Activated naive CD8-positive, alpha-beta T cell treated with anti-CD3 and anti-CD28 coated beads, Interleukin-2, amount 50 U/mL, for 24 hours (primary cell): ENCODE results near the gene SEMG1.

Source experiments
- ATAC-seq: fragments of 150-1000 bp; cut with Tn5 transposase; one replicate; pipeline ENCODE4 v1.10.0; 2021
- DNase-seq: peaks from one replicate; pipeline ENCODE4 v3.0.0; 2021
- H3K27ac Mint-ChIP-seq: one replicate; pipeline ENCODE4 v1.8.0; 2021; ENCODE audit warnings: mild to moderate bottlenecking, mixed read lengths
- H3K27me3 Mint-ChIP-seq: one replicate; pipeline ENCODE4 v1.8.0; 2021; ENCODE audit warnings: mixed read lengths
- H3K36me3 Mint-ChIP-seq: one replicate; pipeline ENCODE4 v1.8.0; 2021; ENCODE audit warnings: low read depth, mixed read lengths
- H3K4me1 Mint-ChIP-seq: one replicate; pipeline ENCODE4 v1.8.0; 2021; ENCODE audit warnings: mixed read lengths
- H3K4me3 Mint-ChIP-seq: one replicate; pipeline ENCODE4 v1.8.0; 2021; ENCODE audit warnings: mild to moderate bottlenecking, moderate library complexity, mixed read lengths
- H3K9me3 Mint-ChIP-seq: one replicate; pipeline ENCODE4 v1.8.0; 2021; ENCODE audit warnings: mixed read lengths

SEMG1 gene

GRCh38 chr20:45191926-45192325 lies 14.9 kb upstream of the SEMG1 start:
- Mint-ChIP-seq H3K36me3 (no peaks in the 10 kb centered on the region), H3K27me3 (peaks cover 2% of the 10 kb centered on the region), H3K27ac (no peak overlapping the region), H3K9me3 (no peaks in the 10 kb centered on the region), H3K4me1 (no peaks in the 10 kb centered on the region), H3K4me3 (no peak overlapping the region)
- ATAC-seq (no peak), DNase-seq (no peak)

DNA sequence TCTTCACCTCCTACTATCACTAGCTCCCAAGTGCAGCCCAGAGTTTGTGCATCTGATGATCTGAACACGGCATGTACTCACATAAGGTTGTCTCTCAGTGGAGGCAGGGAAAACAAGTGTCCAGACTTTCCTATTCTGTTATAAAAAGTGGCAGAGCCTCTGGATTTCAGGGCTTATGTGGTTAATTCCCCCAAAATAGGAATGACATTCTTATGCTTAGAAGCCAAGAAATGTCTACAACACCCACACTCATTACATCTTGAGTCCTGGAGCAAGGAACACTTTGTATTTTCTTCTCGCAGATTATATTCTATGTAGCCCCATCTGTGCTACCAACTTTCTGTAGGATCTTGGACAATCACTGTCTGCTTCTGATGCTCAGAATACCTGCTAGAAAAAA lies 13.5 kb upstream of the SEMG1 start:
- no peaks in the 10 kb centered on the region for H3K4me1 Mint-ChIP-seq
- DNase-seq (no peak), ATAC-seq (no peak)
- H3K4me3 Mint-ChIP-seq, result no peak overlapping the region
- no peak overlapping the region for H3K27ac Mint-ChIP-seq
- no peaks in the 10 kb centered on the region for H3K9me3 Mint-ChIP-seq
- peaks cover 2% of the 10 kb centered on the region for H3K27me3 Mint-ChIP-seq
- no peaks in the 10 kb centered on the region for H3K36me3 Mint-ChIP-seq

DNA sequence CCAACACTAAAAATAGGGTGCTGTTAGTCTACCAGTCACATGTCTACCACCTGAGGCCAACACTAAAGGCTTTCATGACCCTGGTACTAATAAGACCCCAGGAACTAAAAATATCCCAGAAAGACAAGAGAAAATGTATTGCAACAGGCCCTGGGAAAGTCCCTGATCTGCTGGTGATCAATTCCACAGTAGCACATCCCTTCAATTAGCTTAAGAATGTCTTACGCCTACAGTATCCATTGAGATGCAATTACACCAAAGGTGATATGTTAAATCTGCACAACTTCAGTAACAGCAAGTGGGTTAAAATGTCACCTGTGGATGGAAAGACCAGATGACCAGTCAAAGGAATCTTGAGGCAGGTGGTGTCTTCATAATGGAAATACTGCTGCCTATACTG lies 3.1 kb downstream of the SEMG1 start:
- H3K36me3 Mint-ChIP-seq, result no peaks in the 10 kb centered on the region
- H3K27me3 Mint-ChIP-seq, result peaks cover 34% of the 10 kb centered on the region
- no peak overlapping the region for H3K27ac Mint-ChIP-seq
- ATAC-seq (no peak), DNase-seq (no peak)
- H3K4me3 Mint-ChIP-seq, result no peak overlapping the region
- no peaks in the 10 kb centered on the region for H3K9me3 Mint-ChIP-seq
- H3K4me1 Mint-ChIP-seq, result no peaks in the 10 kb centered on the region

DNA sequence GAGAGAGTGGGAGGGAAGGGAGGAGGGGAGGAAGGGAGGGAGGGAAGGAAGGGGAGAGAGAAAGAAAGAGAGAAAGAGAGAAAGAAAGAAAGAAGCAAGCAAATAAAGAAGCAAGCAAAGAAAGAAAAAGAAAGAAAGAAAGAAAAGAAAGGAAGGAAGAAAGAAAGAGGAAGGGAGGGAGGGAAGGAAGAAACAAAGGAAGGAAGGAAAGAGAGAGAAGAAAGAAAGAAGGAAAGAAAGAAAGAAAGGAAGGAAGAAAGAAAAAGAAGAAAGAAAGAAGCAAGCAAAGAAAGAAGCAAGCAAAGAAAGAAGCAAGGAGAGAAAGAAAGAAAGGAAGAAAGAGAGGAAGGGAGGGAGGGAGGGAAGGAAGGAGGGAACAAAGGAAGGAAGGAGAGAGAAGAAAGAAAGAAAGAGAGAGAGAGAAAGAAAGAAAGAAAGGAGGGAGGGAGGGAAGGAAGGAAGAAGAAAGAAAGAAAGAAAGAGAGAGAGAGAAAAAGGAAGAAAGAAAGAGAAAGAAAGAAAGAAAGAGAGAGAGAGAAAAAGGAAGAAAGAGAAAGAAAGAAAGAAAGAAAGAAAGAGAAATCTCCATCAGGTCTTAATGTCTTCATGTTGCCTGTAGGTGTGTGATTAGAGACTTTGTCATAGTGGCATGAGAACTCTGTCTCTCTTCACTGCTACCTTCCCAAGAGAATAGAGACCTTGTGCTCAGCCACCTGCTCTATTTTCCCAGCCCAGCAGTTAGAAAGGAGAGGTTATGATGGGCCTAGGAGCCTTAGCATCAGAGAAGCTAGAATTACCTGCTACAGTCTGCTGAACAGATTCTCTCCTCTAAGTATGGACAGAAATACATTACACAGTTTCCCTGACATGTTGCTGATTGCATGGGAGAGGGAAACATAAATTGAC lies 5.0 kb downstream of the SEMG1 start:
- DNase-seq (no peak), ATAC-seq (no peak)
- no peaks in the 10 kb centered on the region for H3K9me3 Mint-ChIP-seq
- H3K27ac Mint-ChIP-seq, result no peak overlapping the region
- no peak overlapping the region for H3K4me3 Mint-ChIP-seq
- H3K4me1 Mint-ChIP-seq, result no peaks in the 10 kb centered on the region
- H3K36me3 Mint-ChIP-seq, result no peaks in the 10 kb centered on the region
- H3K27me3 Mint-ChIP-seq, result peaks cover 24% of the 10 kb centered on the region

GRCh38 chr20:45212836-45213235 lies 6.0 kb downstream of the SEMG1 start:
- DNase-seq, result no peak
- Mint-ChIP-seq H3K27ac (no peak overlapping the region), H3K36me3 (no peaks in the 10 kb centered on the region), H3K9me3 (no peaks in the 10 kb centered on the region), H3K27me3 (peaks cover 18% of the 10 kb centered on the region), H3K4me1 (no peaks in the 10 kb centered on the region), H3K4me3 (no peak overlapping the region)
- no peak for ATAC-seq

DNA sequence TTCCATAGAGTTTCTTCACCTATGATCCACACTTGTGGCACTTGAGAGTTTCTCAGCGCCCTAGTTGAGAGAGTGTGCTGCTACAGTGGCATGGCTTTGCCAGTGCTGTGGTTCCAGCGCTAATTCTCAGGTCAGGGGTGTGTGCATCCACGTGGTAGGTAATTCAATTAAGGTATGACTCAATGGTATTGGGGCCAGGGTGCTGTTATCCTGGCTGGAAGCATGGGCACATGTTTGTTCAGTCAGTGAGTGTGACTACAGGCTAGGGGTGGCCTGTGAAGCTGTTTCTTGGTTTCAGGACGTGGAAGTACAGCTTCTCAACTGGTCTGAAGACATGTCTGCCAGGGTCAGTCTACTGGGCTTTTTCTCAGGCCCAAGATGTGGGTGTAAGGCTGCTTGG lies 11.3 kb downstream of the SEMG1 start:
- DNase-seq, result no peak
- ATAC-seq, result no peak
- Mint-ChIP-seq H3K27ac (no peak overlapping the region), H3K9me3 (no peaks in the 10 kb centered on the region), H3K27me3 (peaks cover 25% of the 10 kb centered on the region), H3K4me1 (no peaks in the 10 kb centered on the region), H3K4me3 (no peak overlapping the region), H3K36me3 (no peaks in the 10 kb centered on the region)

- H3K36me3 Mint-ChIP-seq, result no peaks in the 10 kb centered on the region
Measured at GRCh38 chr20:45218636-45219035, 11.8 kb downstream of the SEMG1 start.

GRCh38 chr20:45221076-45221475 lies 14.2 kb downstream of the SEMG1 start, which contains the start of gene SEMG2:
SEMG2 (plus strand) TSS chr20:45221373; CDS start chr20:45221390, 17 bp downstream.
- no peak for ATAC-seq
- no peak for DNase-seq
- no peak within 1 kb of the TSS for H3K4me3 Mint-ChIP-seq
- H3K9me3 Mint-ChIP-seq, result no peaks in the 10 kb centered on the region
- no peaks in the 10 kb centered on the region for H3K4me1 Mint-ChIP-seq
- H3K36me3 Mint-ChIP-seq, result no peaks in the 10 kb centered on the region
- H3K27ac Mint-ChIP-seq, result no peak within 1 kb of the TSS
- H3K27me3 Mint-ChIP-seq, result peaks cover 30% of the 10 kb centered on the region

More at GRCh38 chr20:45218636-45219035, 11.8 kb downstream of the SEMG1 start:
- H3K4me3 Mint-ChIP-seq, result no peak overlapping the region
- no peaks in the 10 kb centered on the region for H3K4me1 Mint-ChIP-seq
- H3K27ac Mint-ChIP-seq, result no peak overlapping the region
- no peak for DNase-seq
- peaks cover 25% of the 10 kb centered on the region for H3K27me3 Mint-ChIP-seq
- no peaks in the 10 kb centered on the region for H3K9me3 Mint-ChIP-seq
- ATAC-seq, result no peak

DNA sequence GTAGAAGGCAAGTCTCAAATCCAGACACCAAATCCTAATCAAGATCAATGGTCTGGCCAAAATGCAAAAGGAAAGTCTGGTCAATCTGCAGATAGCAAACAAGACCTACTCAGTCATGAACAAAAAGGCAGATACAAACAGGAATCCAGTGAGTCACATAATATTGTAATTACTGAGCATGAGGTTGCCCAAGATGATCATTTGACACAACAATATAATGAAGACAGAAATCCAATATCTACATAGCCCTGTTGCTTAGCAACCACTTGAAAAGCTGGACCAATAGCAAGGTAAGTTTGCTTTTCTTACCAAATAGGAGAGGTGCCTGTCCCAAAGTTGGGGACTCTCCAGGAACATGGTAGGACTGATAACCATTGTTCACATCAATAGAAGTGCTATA lies 16.3 kb downstream of the SEMG1 start:
- no peak overlapping the region for H3K27ac Mint-ChIP-seq
- no peaks in the 10 kb centered on the region for H3K4me1 Mint-ChIP-seq
- H3K36me3 Mint-ChIP-seq, result no peaks in the 10 kb centered on the region
- DNase-seq (no peak), ATAC-seq (no peak)
- H3K9me3 Mint-ChIP-seq, result no peaks in the 10 kb centered on the region
- peaks cover 30% of the 10 kb centered on the region for H3K27me3 Mint-ChIP-seq
- H3K4me3 Mint-ChIP-seq, result no peak overlapping the region

DNA sequence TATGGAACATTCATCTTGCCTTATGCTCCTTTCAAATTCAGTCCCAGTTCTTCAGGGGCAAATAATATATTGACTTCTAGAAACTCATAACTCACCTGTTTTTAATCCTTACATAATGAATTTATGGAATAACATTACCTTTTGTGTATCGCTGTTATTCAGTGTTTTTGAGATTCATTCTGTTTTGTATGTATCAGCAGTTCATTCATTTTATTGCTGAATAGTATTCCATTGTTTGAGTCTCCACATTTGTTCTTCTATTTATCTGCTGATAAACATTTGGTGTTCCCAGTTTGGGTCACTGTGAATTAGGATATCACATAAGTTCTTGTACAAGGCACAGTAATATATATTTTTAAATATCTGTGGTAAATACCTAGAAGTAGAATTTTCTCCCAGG lies 19.5 kb downstream of the SEMG1 start:
- ATAC-seq (no peak), DNase-seq (no peak)
- H3K4me1 Mint-ChIP-seq, result no peaks in the 10 kb centered on the region
- H3K27me3 Mint-ChIP-seq, result peaks cover 21% of the 10 kb centered on the region
- no peaks in the 10 kb centered on the region for H3K36me3 Mint-ChIP-seq
- no peak overlapping the region for H3K4me3 Mint-ChIP-seq
- H3K27ac Mint-ChIP-seq, result no peak overlapping the region
- no peaks in the 10 kb centered on the region for H3K9me3 Mint-ChIP-seq

GRCh38 chr20:45229264-45230056 lies 22.6 kb downstream of the SEMG1 start:
- Mint-ChIP-seq H3K9me3 (peaks cover 6% of the 10 kb centered on the region), H3K27ac (no peak overlapping the region), H3K4me1 (no peaks in the 10 kb centered on the region), H3K4me3 (no peak overlapping the region), H3K27me3 (peaks cover 17% of the 10 kb centered on the region), H3K36me3 (no peaks in the 10 kb centered on the region)
- DNase-seq, result peak; percentile 71
- ATAC-seq, result peak; percentile 52

- Mint-ChIP-seq H3K4me1 (no peaks in the 10 kb centered on the region), H3K9me3 (peaks cover 7% of the 10 kb centered on the region), H3K27me3 (peaks cover 14% of the 10 kb centered on the region), H3K4me3 (no peak overlapping the region), H3K27ac (no peak overlapping the region), H3K36me3 (no peaks in the 10 kb centered on the region)
- ATAC-seq, result no peak
- DNase-seq, result no peak
Measured at GRCh38 chr20:45230631-45231030, 23.8 kb downstream of the SEMG1 start.

GRCh38 chr20:45235995-45236394 lies 29.2 kb downstream of the SEMG1 start:
- no peaks in the 10 kb centered on the region for H3K4me1 Mint-ChIP-seq
- ATAC-seq, result no peak

GRCh38 chr20:45238139-45238538 lies 31.3 kb downstream of the SEMG1 start:
- Mint-ChIP-seq H3K9me3 (peaks cover 7% of the 10 kb centered on the region), H3K27ac (no peak overlapping the region), H3K27me3 (peaks cover 37% of the 10 kb centered on the region), H3K4me1 (no peaks in the 10 kb centered on the region), H3K4me3 (no peak overlapping the region), H3K36me3 (no peaks in the 10 kb centered on the region)
- DNase-seq (no peak), ATAC-seq (no peak)

More at GRCh38 chr20:45235995-45236394, 29.2 kb downstream of the SEMG1 start:
- Mint-ChIP-seq H3K27me3 (peaks cover 29% of the 10 kb centered on the region), H3K36me3 (no peaks in the 10 kb centered on the region), H3K4me3 (no peak overlapping the region), H3K9me3 (peaks cover 7% of the 10 kb centered on the region), H3K27ac (no peak overlapping the region)
- DNase-seq, result no peak

- DNase-seq (no peak), ATAC-seq (no peak)
- Mint-ChIP-seq H3K4me1 (no peaks in the 10 kb centered on the region), H3K27me3 (peaks cover 60% of the 10 kb centered on the region), H3K27ac (no peak overlapping the region), H3K4me3 (no peak overlapping the region), H3K36me3 (no peaks in the 10 kb centered on the region), H3K9me3 (no peaks in the 10 kb centered on the region)
Measured at GRCh38 chr20:45246109-45246508, 39.3 kb downstream of the SEMG1 start.
